ENCODE measurements around the gene RILPL2. TPM values are rescaled to one million over a fixed set of nuclear protein-coding genes. Genes with fewer than 3 reads are reported as not detected.

RILPL2 gene
- polyA plus RNA-seq, 3 donors, result 19.3 to 25.1 (median 21.0) TPM

DNA sequence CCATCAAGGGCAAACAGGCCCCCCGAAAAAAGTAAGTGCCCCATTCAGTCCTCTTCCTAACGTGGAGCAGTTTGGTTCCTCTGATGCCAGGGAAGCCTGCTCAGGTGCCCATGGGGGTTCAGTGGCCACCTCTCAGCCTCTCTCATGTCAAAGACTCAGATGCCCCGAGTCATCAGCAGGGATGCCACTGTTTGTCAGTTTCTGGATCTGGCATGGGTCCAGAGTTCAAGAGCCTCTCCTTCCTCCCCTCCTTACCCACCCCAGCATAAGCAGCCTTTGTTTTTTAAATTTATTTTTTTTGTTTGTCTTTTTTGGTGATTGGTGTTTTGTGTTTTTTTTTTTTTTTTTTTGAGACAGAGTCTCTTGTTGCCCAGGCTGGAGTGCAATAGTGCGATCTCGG lies 41.2 kb downstream of the RILPL2 start:
- Histone ChIP-seq H3K79me2 (ENCODE audit: insufficient read depth, low read length) (peaks cover 85% of the 10 kb centered on the region), H3K4me2 (replicated peaks; ENCODE audit: extremely low read depth, low read length, poor library complexity, severe bottlenecking) (no peak overlapping the region), H3K27me3 (ENCODE audit: control insufficient read depth in 2 of 2, insufficient read depth in 2 of 2, low read length in 2 of 2) (no peaks in the 10 kb centered on the region), H2AFZ (ENCODE audit: insufficient read depth, low read depth, low read length, poor library complexity, severe bottlenecking) (no peak overlapping the region), H3K27ac (ENCODE audit: low read depth in 1 of 2, low read length in 2 of 2) (no peak overlapping the region), H3K9me3 (replicated peaks in 1 of 2; ENCODE audit: control insufficient read depth in 1 of 2, insufficient read depth in 1 of 2, low read length in 2 of 2) (no peaks in the 10 kb centered on the region), H3K4me1 (ENCODE audit: control insufficient read depth in 1 of 2, insufficient read depth in 2 of 2, low read length in 2 of 2) (peaks cover 23 to 28% of the 10 kb centered on the region in 2 donors), H3K36me3 (replicated peaks in 1 of 2; ENCODE audit: control insufficient read depth in 1 of 2, insufficient read depth in 2 of 2, low read length in 2 of 2) (peaks cover 49 to 71% of the 10 kb centered on the region in 2 donors), H4K20me1 (ENCODE audit: insufficient read depth, low read length) (peaks cover 74% of the 10 kb centered on the region), H3K4me3 (replicated peaks in 1 of 3; ENCODE audit: low read depth in 2 of 3, low read length in 3 of 3) (no peak overlapping the region), H3K9ac (ENCODE audit: insufficient read depth, low read length, poor library complexity, severe bottlenecking) (no peak overlapping the region)
- Mint-ChIP-seq H3K9me3 (no peaks in the 10 kb centered on the region), H3K27me3 (ENCODE audit: low read depth in 3 of 3) (peaks cover 0 to 2% (median 0%) of the 10 kb centered on the region in 3 donors), H3K27ac (no peak overlapping the region), H3K36me3 (peaks cover 50 to 61% of the 10 kb centered on the region in 2 donors), H3K4me1 (peaks cover 28% of the 10 kb centered on the region), H3K4me3 (no peak overlapping the region)
- TF ChIP-seq, protein P1, sequence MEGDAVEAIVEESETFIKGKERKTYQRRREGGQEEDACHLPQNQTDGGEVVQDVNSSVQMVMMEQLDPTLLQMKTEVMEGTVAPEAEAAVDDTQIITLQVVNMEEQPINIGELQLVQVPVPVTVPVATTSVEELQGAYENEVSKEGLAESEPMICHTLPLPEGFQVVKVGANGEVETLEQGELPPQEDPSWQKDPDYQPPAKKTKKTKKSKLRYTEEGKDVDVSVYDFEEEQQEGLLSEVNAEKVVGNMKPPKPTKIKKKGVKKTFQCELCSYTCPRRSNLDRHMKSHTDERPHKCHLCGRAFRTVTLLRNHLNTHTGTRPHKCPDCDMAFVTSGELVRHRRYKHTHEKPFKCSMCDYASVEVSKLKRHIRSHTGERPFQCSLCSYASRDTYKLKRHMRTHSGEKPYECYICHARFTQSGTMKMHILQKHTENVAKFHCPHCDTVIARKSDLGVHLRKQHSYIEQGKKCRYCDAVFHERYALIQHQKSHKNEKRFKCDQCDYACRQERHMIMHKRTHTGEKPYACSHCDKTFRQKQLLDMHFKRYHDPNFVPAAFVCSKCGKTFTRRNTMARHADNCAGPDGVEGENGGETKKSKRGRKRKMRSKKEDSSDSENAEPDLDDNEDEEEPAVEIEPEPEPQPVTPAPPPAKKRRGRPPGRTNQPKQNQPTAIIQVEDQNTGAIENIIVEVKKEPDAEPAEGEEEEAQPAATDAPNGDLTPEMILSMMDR (IDR thresholded peaks at IDR 0.05), result no peak
- intact Hi-C loops (cut with micrococcal nuclease), result no loop called here
- WGBS (ENCODE audit: insufficient coverage), result 100% methylated on average over 2 of the region's 5 CpGs
- no peak for DNase-seq

DNA sequence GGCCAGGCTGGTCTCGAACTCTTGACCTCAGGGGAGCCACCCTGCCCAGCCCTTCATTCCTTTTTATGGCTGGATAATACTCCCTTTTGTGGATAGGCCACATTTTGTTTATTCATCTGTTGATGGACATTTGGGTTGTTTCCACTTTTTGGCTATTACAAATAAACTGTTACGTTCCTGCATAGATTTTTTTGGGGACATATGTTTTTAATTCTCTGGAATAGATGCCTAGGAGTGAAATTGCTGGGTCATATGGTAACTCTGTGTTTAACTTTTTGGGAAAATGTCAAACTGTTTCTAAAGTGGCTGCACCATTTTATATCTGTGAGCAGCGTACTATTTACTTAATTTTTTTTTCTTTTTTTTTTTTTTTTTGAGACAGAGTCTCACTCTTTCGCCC lies 42.7 kb downstream of the RILPL2 start:
- Mint-ChIP-seq H3K9me3 (no peaks in the 10 kb centered on the region), H3K36me3 (peaks cover 44 to 56% of the 10 kb centered on the region in 2 donors), H3K4me3 (no peak overlapping the region), H3K4me1 (peaks cover 33% of the 10 kb centered on the region), H3K27me3 (ENCODE audit: low read depth in 3 of 3) (peaks cover 0 to 6% (median 0%) of the 10 kb centered on the region in 3 donors), H3K27ac (no peak overlapping the region)
- TF ChIP-seq, protein P1 (IDR thresholded peaks at IDR 0.05), result no peak
- no peak for DNase-seq
- Histone ChIP-seq H2AFZ (ENCODE audit: insufficient read depth, low read depth, low read length, poor library complexity, severe bottlenecking) (no peak overlapping the region), H3K79me2 (ENCODE audit: insufficient read depth, low read length) (peaks cover 82% of the 10 kb centered on the region), H3K27ac (ENCODE audit: low read depth in 1 of 2, low read length in 2 of 2) (no peak overlapping the region), H3K9ac (ENCODE audit: insufficient read depth, low read length, poor library complexity, severe bottlenecking) (no peak overlapping the region), H3K36me3 (replicated peaks in 1 of 2; ENCODE audit: control insufficient read depth in 1 of 2, insufficient read depth in 2 of 2, low read length in 2 of 2) (peaks cover 40 to 60% of the 10 kb centered on the region in 2 donors), H3K4me2 (replicated peaks; ENCODE audit: extremely low read depth, low read length, poor library complexity, severe bottlenecking) (no peak overlapping the region), H3K27me3 (ENCODE audit: control insufficient read depth in 2 of 2, insufficient read depth in 2 of 2, low read length in 2 of 2) (no peaks in the 10 kb centered on the region), H3K4me1 (ENCODE audit: control insufficient read depth in 1 of 2, insufficient read depth in 2 of 2, low read length in 2 of 2) (peaks cover 30 to 36% of the 10 kb centered on the region in 2 donors), H3K9me3 (replicated peaks in 1 of 2; ENCODE audit: control insufficient read depth in 1 of 2, insufficient read depth in 1 of 2, low read length in 2 of 2) (no peaks in the 10 kb centered on the region), H4K20me1 (ENCODE audit: insufficient read depth, low read length) (peaks cover 71% of the 10 kb centered on the region), H3K4me3 (replicated peaks in 1 of 3; ENCODE audit: low read depth in 2 of 3, low read length in 3 of 3) (no peak overlapping the region)
- WGBS (ENCODE audit: insufficient coverage), result 100% methylated on average over 1 of the region's 4 CpGs
- intact Hi-C loops (cut with micrococcal nuclease), result loop anchor here in 1 of 2 donors (5.0 kb wide), 1 partner anchor 41 kb away; no protein-coding TSS in a partner anchor

Measured in CD14-positive monocyte (primary cell).